Germinal center (tissue), 1 donor: ENCODE data around the gene SERINC5.
"Not testable (repeated sequence)": the region's sequence is repeated elsewhere in the genome, so short reads cannot be mapped to it uniquely, and the experiment has no call there.

Experiments used
- DNase-seq: peaks from one replicate; pipeline ENCODE4 v3.0.0; 2012; ENCODE audit warnings: mixed read lengths, low spot score

Gene SERINC5

DNA sequence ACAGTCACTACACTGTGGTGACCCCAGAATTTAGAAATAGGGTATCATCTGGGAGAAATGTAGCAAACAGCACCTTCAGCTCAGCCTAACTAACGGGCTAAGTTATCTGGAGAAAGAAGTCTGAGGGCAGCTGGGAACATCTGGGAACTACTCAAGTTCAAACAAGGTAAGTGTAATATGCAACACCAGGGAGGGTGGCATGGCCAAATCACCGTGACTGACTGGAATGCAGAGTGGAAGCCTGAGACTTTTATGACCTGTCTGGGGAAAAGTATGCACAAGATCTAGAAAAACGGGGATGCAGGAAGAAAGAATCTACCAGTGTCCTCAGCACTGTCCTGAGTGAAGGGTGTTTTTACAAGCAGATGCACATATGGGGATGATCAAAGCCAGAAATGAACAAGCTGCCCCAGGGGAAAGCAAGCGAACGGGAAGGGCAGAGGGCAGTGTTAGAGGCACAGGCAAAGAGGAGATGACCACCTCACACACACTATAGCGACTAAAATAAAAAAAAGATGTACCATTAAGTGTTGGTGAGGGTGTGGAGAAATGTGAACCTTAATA is 59.9 kb downstream of the SERINC5 start:
- DNase-seq: no peak

DNA sequence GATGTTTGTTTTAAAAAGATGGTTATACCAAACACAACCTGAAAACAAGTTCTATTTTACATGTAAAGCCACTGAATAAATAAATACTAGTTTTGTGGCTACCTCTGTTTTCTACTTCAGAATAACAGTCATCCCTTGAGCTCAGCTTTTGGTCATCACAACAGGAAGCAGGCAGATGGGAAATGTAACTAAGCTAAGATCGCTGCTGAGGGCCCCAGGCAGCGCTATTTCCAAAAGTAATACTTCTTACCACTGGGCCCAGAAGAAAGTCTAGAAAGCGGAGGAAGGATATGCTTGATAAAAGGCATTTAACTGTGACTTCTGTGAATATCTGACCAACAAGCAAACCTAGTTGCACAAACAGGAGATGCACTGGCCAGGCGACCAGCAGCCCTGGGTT is 61.4 kb downstream of the SERINC5 start:
- DNase-seq: no peak

DNA sequence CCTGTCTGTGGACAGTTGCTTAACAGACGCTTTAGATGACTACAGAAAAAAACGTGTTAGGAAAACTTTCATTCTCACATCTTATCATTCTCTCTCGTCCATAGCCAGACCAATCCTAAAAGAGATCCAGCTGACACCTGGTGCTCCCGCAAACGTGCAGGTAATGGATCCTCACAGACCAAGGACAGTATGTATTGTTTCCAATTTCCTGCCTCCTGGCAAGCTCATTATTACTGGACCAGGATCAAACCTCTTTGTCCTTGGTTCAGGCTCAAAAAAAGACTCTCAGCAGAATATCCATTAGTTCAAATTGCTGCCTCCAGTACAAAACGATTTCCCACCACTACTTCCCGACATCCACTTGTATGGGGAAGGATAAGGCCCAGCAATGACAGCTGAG is 62.4 kb downstream of the SERINC5 start:
- no peak for DNase-seq

DNA sequence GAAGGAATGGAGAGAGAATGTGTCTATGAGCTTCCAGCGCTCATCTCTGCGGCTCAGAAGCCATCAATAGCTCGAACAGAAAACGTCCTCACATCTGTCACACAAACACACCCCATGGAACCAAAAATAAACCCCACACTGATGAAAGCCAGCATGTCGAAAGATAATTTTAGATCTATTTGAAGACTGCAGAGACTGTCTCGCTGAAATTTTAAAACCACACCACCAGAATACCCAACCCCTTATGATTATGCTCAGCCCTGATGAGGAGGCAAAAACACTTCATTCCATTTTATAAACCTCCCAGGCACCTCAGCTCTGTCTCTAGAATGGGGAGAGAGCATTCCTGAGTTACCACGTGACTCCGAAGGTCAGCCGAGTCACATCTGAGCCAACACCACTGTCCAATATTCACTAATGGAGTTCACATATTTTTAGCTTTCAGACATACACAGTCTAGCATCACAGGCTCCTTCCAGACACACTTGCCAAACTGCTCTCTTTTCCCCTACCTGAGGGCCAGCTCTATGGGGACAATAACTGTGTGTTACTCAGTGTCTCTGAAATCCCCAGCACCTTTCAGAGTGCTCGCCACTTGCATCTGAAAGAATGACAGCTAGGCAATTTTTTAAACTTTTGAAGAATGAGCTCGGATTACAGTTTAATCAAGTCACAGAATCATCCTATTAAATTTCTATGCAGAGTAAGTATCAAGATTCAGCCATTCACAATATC is 63.2 kb downstream of the SERINC5 start:
- no peak for DNase-seq

DNA sequence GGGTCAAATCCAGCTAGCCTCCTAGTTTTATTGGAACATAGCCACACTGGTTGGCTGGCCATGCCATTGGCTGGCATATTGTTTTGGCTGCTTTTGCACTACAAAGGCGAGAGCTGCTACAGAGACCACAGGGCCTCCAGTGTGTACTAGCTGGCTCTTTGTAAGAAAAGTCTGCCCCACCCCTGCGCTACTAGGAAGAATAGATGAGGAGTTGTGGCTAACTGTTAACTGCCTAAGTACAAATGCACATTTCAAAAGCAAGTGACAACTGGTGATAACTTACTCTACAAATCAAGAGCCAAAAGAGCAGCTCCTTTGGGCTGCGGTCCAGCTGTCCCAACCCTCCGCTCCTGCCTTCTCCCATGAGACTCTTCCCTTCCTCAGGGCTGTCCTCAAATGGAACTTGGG is 63.9 kb downstream of the SERINC5 start:
- no peak for DNase-seq

DNA sequence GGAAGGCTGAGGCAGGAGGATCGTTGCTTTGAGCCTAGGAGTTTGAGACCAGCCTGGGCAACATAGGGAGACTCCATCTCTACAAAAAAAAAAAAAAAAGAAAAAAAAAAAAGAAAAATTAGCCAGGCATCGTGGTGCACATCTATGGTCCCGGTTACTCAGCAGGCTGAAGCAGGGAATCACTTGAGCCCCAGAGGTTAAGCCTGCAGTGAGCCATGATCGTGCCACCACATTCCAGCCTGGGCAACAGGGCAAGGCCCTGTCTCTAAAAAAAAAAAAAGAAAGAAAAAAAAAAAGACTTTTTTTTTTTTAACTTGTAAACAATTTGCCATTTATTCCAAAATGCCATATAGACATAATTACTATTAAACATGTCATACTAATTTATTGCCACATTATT is 64.5 kb downstream of the SERINC5 start:
- no peak for DNase-seq

DNA sequence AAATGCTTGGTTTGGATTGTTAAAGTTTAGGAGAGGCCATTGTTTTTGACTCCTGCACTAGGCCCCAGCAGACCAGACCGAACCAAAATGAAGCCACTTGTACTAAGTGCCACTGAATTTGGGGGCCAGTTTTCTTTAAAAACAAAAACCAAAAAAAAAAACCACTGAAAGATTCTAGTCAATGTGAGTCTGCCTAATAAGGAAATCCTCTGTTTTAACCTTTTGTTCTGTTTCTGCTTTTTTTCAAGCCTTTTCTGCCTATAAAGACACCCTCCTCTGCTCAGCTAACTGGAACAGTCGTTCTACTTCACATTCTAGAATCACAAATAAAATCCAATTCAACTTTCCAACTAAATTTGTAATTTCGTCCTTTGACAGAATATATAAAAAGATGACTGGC is 64.9 kb downstream of the SERINC5 start:
- DNase-seq: no peak

DNA sequence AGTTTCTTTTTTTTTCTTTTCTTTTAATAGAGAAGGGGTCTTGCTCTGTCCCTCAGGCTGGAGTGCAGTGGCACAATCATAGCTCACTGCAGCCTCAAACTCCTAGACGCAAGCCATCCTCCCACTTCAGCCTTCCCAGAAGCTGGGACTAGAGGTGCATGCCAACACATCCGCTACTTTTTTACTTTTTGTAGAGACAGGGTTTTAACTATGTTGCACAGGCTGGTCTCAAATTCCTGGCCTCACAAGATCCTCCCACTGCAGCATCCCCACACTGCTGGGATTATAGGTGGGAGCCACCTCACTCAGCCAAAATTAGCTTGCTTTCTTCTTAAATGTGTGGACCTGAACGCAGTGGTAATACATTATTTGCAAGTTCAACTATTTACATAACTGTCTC is 66.1 kb downstream of the SERINC5 start:
- DNase-seq: no peak

DNA sequence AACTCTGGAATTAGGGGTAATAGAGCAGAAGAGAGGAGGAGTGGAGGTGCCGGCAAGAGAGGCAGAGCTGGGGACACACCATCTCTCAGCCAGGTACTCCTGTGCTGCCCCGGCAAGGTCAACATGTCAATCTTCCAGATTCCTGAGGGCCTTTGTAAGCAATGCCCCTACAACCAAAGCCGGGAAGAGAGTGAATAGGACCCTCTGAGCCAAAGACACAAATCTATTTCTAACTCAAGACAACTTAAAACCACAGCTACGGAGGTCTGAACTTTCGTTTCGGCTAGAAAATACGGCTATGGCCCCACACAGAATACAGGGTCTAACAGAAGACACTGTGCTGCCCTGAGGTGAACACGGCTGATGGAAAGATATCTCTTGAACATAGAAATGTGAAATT is 66.6 kb downstream of the SERINC5 start:
- DNase-seq: no peak

DNA sequence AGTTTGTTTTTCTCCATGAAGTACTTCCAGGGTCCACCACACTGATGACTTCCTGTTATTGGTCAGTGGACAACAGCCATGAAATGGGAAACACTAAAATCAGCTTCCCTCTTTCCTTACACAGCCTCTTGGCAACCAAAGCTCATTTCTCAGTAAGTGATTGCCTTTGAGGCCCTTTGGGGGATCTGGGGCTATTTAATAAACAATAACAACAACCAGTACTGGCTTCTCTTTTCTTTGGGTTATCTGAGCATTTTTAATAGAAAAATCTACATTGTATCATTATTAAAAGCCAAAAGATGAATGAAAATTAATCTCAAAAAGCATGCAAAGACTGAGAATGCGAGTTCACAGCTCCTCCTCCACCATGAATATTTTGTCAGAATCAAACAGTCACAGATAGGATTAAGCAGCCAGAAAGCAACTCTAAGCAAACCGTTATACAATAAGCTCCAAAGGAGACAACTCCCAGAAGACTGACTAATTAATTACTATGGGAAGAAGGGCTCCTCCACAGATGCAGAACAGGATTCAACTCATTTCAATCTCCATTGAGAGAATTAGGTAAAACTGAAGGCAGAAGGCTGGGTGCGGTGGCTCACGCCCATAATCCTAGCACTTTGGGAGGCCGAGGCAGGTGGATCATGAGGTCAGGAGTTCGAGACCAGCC is 68.3 kb downstream of the SERINC5 start:
- DNase-seq: no peak

DNA sequence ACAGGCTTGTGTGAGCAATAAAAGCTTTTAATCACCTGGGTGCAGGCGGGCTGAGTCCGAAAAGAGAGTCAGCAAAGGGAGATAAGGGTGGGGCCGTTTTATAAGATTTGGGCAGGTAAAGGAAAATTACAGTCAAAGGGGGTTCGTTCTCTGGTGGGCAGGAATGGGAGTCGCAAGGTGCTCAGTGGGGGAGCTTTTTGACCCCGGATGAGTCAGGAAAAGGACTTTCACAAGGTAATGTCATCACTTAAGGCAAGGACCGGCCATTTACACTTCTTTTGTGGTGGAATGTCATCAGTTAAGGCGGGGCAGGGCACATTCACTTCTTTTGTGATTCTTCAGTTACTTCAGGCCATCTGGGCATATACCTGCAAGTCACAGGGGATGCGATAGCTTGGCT is 70.3 kb downstream of the SERINC5 start:
- not testable (repeated sequence) for DNase-seq

- DNase-seq: no peak
Observed at GRCh38 chr5:80185095-80185494, 70.8 kb downstream of the SERINC5 start.

- DNase-seq: no peak
Observed at GRCh38 chr5:80184235-80185023, 71.4 kb downstream of the SERINC5 start.

DNA sequence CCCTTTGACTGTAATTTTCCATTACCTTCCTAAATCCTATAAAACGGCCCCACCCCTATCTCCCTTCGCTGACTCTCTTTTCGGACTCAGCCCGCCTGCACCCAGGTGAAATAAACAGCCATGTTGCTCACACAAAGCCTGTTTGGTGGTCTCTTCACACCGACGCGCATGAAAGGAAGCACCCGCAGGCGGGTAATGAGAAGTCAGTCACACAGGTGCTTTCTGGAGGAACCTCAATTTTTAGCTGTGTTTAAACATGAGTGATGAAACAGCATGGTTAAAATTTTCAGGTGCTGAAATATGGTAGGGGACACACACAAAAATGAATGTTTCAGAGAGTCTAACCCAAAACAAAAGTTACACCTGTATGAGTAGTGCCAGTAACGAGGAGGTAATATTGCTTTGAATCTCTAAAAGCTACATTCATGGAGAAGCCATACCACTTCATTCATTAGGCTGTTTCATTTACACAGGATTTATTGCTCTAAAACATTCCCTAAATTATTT is 72.1 kb downstream of the SERINC5 start:
- not testable (repeated sequence) for DNase-seq

DNA sequence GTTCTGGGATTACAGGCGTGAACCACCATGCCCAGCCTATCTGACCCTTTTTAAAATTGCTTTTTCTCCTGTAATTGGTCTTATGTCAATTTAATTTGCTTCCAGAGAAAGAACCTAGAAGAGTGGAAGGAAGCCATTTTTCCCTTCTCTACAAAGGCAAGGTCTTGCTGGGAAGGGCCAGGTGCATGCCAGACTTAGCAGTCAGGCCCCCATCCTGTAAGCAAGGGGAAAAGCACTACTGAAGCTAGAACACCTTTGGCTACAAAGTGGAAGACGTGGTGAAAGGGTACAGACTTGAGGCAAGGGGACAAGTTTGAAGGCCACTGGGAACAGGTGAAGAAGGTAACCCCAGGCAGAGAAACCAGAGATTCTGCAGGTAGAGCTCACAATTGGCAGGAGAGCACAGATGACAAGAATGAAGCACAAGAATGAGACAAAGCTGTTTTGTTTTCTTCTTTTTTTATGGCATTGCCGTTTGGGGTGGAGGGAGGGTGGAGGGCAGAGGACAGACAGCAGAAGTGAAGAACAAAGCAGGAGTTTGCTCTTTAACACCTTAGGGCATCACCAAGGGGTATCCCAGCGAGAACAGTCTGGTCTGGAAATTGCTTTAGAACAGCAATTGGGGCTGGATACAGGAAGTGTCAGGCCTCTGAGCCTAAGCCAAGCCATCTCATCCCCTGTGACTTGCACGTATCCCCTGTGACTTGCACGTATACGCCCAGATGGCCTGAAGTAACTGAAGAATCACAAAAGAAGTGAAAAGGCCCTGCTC is 72.9 kb downstream of the SERINC5 start:
- DNase-seq: no peak

DNA sequence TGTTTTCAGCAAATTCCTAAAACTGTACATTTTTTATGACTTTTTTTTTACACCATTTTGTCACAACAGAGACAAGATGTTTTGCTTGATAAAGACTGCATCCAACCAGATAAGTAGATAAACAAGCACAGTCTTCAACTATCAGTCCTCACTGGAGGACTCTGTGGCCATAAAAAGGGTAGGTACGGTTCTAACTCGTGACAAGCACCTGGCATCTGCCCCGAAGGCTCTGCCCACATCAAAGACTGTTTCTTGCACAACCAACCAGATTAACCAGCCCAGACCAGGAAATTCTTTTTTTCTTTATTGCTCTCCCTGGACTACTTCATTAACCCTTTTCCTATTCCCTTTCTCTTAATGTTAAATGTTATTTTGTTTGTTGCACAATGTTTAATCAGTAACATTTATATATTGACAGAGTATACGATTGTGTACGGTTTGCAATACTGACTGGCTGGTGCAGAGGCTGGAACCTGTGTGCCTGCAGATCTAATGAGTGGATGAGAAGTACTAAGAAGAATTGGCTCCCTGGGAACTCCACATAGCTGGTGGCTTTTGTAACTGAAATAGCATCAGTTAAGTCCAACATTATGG is 74.1 kb downstream of the SERINC5 start:
- no peak for DNase-seq

GRCh38 chr5:80177236-80177635 is 78.6 kb downstream of the SERINC5 start:
- DNase-seq: no peak

GRCh38 chr5:80175337-80175736 is 80.5 kb downstream of the SERINC5 start:
- no peak for DNase-seq

DNA sequence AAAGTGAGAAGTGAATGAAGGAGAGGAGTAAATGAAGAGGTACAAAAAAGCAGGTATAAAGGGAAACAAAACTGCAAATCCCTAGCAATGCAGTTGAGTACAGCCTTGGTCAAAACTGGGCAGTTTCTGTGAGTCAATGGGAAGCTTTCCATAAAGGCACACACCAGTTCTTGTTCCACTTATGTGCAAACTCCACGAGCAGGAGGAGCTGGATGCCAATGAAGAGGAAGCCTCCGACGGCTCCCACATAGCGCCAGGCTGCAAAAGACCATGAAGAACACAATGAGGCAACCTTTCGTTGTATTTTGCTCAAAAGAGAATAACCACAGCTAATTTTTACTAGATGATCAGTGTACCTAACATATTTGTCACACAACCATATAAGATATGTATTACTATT is 81.1 kb downstream of the SERINC5 start:
- no peak for DNase-seq

- no peak for DNase-seq
Observed at GRCh38 chr5:80172067-80172695, 83.7 kb downstream of the SERINC5 start.

- DNase-seq: no peak
Observed at GRCh38 chr5:80170117-80170535, 85.7 kb downstream of the SERINC5 start.
